Stimulated activated CD4-positive, alpha-beta T cell treated with anti-CD3 and anti-CD28 coated beads, Interleukin-4, amount 100 ng/mL, for 48 hours (primary cell): Measurements from ENCODE around the gene KBTBD12.

Experiments
- DNase-seq, 2 donors: peaks; one replicate each; pipeline ENCODE4 v3.0.0-alpha.2; 2020; ENCODE audit warnings: low read depth in 2 of 2

Gene KBTBD12

GRCh38 chr3:127953091-127954035 is 38.3 kb downstream of the KBTBD12 start:
- no peak for DNase-seq

GRCh38 chr3:127954640-127955039 is 39.6 kb downstream of the KBTBD12 start:
- no peak for DNase-seq

- no peak for DNase-seq
These were observed 40.7 kb downstream of the KBTBD12 start for GRCh38 chr3:127955728-127956127.

- no peak for DNase-seq
These were observed 44.0 kb downstream of the KBTBD12 start for GRCh38 chr3:127959041-127959440.

- no peak for DNase-seq
These were observed 44.8 kb downstream of the KBTBD12 start for GRCh38 chr3:127959873-127960272.

GRCh38 chr3:127960421-127960965 is 45.5 kb downstream of the KBTBD12 start:
- no peak for DNase-seq

- no peak for DNase-seq
These were observed 46.1 kb downstream of the KBTBD12 start for GRCh38 chr3:127961124-127961523.

GRCh38 chr3:127961963-127962362 is 46.9 kb downstream of the KBTBD12 start:
- no peak for DNase-seq

GRCh38 chr3:127962937-127963336 is 47.9 kb downstream of the KBTBD12 start:
- no peak for DNase-seq

GRCh38 chr3:127964053-127964452 is 49.0 kb downstream of the KBTBD12 start:
- no peak for DNase-seq

- DNase-seq: no peak
These were observed 49.8 kb downstream of the KBTBD12 start for GRCh38 chr3:127964816-127965215.

- DNase-seq: no peak
These were observed 52.3 kb downstream of the KBTBD12 start for GRCh38 chr3:127967316-127967715.

- DNase-seq: no peak
These were observed 56.0 kb downstream of the KBTBD12 start for GRCh38 chr3:127970966-127971592.

- no peak for DNase-seq
These were observed 59.2 kb downstream of the KBTBD12 start for GRCh38 chr3:127974226-127974625.

- no peak for DNase-seq
These were observed 60.4 kb downstream of the KBTBD12 start for GRCh38 chr3:127975153-127976029.

- no peak for DNase-seq
These were observed 63.6 kb downstream of the KBTBD12 start for GRCh38 chr3:127978636-127979035.

GRCh38 chr3:127979473-127979872 is 64.4 kb downstream of the KBTBD12 start:
- no peak for DNase-seq

- DNase-seq: no peak
These were observed 66.1 kb downstream of the KBTBD12 start for GRCh38 chr3:127981097-127981496.

GRCh38 chr3:127982155-127982554 is 67.1 kb downstream of the KBTBD12 start:
- no peak for DNase-seq

GRCh38 chr3:127984241-127984975 is 69.4 kb downstream of the KBTBD12 start:
- DNase-seq: no peak

GRCh38 chr3:127985216-127985615 is 70.2 kb downstream of the KBTBD12 start:
- DNase-seq: no peak
